Epithelial cell of proximal tubule (primary cell): Measurements from ENCODE around the gene MLLT1. TPM values are rescaled to one million over a fixed set of nuclear protein-coding genes. Genes with fewer than 3 reads are reported as not detected.
A peak's percentile ranks its signal among the peaks of the same experiment; 100 is the strongest.

ENCODE experiments used
- DNase-seq: peaks from one replicate; pipeline ENCODE4 v3.0.0-alpha.2; 2011; ENCODE audit warnings: low read depth
- H3K4me3 ChIP-seq: 2 replicates; pipeline ENCODE4 v1.5.1; 2011; ENCODE audit warnings: low read depth, mild to moderate bottlenecking, low read length
- total RNA-seq: library from RNA; depleted of rRNA; stranded (reverse); fragments of >200 nt; gene quantifications from 2 replicates; pipeline ENCODE4 v1.2.3, GENCODE V29; 2015
- TF ChIP-seq, protein P1 (sequence below): conservative IDR thresholded peaks from 2 replicates; pipeline ENCODE4 v1.5.1; 2012; ENCODE audit warnings: low read depth, mild to moderate bottlenecking, low read length

The MLLT1 gene
- total RNA-seq, 1 donor from 2014 or later, result 15.2 TPM

DNA sequence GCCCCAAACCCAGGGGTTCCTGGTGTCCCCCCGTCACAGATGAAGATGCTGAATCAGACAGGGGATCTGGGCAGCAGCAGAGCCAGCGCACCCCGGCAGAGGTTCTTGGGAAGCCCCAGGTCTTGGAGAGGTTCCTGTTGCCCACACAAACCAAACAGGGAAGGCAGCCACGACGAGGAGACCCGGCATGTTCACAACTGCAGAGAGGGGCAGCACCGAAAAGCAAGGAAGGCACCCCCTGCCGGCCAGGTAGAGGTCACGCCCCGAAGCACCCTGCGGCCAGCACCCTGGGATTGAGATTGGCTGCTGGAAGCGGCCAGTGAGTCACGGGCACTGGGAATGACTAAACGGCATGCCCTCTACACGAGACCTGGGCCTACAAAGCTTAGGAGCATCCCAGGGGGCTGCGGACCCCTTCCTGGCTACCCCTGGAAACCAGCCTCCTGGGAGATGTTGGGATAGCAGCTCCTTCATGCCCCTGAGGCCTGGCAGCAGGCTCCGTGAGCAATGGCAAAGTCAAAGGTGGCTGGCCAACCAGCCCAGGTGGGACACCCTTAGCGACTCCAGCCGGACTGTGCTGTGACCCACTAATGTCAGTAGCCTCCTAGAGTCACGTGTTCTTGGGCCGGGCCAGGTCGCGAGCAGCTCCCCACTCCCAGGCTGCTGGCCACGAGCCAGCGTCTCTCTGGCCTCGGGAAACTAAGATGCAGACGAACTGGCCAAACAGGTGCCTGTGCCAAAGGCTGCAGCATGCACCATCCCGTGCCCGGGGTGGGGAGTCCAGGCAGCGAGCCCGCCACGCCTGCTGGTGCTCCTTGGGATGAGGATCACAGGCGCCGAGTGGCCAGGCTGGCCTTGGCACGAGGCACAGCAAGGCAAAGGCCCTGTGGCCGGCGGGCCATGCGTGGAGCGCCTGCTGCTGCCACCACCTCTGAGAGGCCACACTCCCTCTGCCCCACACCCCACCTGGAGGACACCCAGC lies 43.2 kb downstream of the MLLT1 start:
- DNase-seq, result no peak
- TF ChIP-seq, protein P1, sequence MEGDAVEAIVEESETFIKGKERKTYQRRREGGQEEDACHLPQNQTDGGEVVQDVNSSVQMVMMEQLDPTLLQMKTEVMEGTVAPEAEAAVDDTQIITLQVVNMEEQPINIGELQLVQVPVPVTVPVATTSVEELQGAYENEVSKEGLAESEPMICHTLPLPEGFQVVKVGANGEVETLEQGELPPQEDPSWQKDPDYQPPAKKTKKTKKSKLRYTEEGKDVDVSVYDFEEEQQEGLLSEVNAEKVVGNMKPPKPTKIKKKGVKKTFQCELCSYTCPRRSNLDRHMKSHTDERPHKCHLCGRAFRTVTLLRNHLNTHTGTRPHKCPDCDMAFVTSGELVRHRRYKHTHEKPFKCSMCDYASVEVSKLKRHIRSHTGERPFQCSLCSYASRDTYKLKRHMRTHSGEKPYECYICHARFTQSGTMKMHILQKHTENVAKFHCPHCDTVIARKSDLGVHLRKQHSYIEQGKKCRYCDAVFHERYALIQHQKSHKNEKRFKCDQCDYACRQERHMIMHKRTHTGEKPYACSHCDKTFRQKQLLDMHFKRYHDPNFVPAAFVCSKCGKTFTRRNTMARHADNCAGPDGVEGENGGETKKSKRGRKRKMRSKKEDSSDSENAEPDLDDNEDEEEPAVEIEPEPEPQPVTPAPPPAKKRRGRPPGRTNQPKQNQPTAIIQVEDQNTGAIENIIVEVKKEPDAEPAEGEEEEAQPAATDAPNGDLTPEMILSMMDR, result peak; percentile 3
- H3K4me3 ChIP-seq, result no peak overlapping the region

DNA sequence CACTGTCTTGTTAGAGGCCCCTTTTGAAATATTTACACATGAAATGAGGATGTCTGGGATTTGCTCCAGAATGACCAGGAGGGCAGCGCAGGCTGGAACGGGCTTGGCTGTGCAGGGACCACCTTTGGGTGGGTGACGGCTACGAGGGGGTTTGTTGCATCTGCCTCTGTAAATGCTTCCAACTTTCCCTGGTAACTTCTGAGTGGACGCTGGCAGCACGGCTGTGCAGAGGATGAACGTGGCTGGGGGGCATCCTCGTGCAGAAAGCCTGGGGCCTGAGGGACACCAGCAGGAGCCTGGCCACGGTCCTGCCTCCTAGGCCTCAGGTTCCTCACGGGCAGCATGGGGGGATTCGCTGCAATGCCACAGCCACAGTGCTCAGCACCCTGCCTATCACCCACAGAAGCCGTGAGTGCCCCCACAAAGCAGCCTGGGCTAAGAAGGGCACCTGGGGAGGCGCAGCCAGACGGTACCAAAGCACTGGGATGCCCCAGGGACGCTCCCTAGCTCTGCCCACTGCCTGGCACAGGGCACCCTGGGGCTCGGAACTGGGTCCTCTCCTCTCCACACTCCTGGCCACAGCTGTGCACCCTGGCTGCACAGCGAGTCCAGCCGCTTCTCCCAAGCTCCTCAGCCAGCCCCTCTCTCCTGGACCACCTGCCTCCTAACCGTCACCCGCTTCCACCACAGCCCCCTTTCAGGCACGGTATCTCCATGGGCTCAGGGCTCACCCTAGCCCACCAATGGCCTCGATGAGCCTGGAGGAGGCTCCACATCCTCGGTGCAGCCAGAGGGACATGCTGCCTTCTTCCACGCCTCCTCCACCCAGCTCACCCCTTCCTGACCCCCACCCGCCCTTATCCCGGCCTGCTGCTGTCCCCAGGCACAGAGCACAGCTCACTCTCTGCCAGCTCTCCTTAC lies 44.5 kb downstream of the MLLT1 start:
- no peak for DNase-seq
- TF ChIP-seq, protein P1, result no peak
- no peak overlapping the region for H3K4me3 ChIP-seq

DNA sequence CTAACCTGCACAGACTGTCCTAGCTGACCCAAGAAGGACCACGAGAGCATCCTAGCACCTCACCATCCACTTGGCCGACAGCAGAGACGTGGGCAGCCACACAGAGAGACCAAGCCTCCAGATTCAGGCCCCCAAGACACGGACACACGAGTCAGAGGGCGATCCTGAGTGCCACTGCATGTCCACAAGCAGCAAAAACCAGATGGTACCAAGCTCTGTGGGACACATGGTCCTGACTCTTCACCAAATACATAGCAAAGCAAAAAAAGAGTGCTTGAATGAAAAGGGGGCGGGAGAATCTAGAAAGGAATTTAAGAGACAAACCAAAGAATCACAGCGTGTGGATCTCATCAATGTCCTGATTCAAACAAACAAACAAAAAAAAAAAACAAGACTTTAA lies 45.2 kb downstream of the MLLT1 start:
- TF ChIP-seq, protein P1, result no peak
- no peak for DNase-seq
- H3K4me3 ChIP-seq, result no peak overlapping the region

DNA sequence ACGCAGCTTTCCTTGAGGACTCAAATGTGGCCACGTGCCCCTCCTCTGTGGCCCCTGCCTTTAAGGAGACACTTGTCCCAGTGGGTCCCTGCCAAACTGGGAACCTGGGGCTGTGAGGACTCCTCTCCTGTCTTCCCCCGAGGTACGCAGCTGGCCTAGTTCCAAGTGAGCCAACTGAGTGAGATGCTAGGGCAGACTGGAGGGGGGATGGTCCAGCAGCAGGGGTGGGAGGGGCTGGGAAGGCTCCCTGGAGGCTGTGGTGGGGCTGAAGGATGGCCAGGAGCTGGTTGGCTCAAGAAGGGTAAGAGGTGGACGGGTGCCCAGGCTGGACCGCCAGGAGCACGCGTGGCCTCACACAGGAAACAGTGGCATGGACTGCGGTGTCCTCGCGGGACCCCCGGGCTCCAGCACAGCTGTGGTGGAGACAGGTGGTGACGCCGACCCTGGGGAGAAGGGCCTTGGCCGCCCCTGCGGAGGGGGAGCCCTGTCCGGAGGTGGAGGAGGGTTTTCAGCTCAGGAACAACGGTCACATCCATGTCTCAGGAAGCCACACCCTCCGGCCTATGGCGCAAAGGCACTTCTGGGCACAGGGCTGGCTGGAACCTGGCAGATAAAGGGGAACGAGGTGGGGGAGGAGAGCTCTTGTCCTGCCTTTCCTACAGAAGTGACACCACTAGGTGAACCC lies 45.8 kb downstream of the MLLT1 start:
- TF ChIP-seq, protein P1, result no peak
- H3K4me3 ChIP-seq, result no peak overlapping the region
- DNase-seq, result no peak

DNA sequence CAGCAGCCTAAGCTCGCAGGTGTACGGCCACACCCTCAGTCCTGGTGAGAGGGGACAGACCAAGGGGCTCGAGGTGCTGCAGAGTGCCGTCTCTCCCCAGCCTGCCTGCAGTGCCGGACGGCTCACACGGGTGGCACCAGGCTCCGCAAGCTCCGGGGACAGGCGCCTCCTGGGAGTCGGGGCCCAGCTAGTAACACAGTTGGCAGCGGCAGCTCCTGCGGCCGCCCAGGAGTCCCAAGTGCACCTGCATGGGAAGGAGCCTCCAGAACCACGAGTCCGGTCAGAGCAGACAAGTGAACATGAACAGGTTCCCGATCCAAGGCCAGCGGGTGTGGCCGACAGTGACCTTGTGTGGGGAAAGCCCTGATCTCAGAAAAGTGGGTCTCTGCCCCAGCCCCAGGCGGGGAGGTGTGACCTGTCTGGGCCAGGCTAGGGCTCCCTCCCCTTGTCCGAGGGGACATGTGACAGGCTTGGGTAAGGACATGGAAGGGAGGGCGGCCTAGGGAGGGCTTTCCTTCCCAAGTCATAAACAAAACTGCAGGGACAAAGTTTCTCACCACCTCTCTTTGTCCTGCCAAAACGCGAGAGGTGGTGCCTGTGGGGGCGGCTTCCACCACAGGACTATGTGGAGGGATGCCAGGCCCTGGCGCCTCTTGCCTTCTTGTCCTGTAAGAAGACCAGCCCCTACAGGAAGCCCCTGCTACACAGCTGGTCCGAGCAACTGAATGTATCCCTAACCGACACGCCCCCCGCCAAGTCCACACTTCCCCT lies 46.5 kb downstream of the MLLT1 start:
- TF ChIP-seq, protein P1, result no peak
- no peak for DNase-seq
- H3K4me3 ChIP-seq, result no peak overlapping the region

DNA sequence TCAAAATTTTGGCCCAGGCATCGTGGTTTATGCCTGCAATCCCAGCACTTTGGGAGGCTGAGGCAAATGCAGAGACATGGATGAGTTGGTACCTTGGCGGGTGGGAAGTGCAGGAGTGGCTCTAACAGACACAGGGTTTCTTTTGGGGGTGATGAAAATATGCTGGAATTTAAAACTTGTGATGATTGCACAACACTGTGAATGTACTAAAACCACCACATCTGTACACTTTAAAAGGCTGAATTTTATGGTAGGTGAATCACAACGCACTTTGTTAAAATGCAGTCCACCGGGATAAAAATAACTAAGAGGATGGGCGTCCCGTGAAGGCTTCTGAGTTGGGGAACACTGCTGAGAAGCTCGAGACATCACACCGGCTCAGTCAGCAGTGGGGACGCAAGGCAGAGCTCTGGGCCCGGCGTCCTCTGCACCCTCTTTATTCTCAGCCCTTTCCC lies 47.1 kb downstream of the MLLT1 start:
- no peak overlapping the region for H3K4me3 ChIP-seq
- TF ChIP-seq, protein P1, result no peak
- DNase-seq, result peak; percentile 23
